Loucy (cell line): ENCODE measurements around the gene COX19.

Experiments used
- EZH2phosphoT487 ChIP-seq: fragments of 200-600 bp; IDR thresholded peaks from 2 replicates; pipeline ENCODE4 v1.6.1; 2018; ENCODE audit warnings: antibody characterized with exemption, mild to moderate bottlenecking, moderate library complexity, borderline replicate concordance
- TF ChIP-seq, protein P1 (sequence below): fragments of 200-600 bp; sonication (generic); conservative IDR thresholded peaks from 2 replicates; pipeline ENCODE4 v1.5.1; 2014; ENCODE audit warnings: mild to moderate bottlenecking, antibody characterized with exemption, low read length

DNA sequence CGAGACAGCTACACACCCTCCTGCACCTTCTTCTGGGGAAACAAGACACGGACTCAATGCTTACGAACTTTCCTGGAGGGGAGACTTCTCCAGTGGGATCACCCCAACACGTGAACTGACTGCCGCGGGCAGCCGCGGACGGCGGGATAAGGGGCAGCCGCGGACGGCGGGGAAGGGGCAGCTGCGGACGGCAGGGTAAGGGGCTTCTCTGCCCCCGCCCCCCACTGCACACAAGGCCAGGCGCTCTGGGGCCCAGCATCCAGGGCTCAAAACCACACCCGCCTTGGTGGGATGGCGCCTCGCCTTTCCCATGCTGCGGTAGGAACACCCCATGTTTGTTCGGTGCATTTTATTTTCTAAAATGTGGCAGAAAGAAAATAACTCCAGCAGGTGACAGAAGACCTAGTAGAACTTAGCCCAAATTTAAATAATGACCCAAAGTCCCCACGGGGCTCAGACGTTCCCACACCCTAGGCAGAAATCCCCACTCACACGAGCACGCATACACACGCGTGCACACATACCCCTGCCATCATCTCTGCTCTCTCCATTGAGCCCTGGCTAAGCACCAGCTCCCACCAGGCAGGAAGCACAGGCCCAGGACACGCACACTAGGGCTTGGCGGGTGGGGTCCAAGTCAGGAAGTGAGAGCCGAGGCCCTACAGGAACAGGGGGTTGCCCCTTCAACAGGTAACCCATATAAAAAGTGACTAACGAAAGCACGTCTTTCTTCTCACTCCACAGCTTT, 42.4 kb upstream of the COX19 start:
- TF ChIP-seq, protein P1, sequence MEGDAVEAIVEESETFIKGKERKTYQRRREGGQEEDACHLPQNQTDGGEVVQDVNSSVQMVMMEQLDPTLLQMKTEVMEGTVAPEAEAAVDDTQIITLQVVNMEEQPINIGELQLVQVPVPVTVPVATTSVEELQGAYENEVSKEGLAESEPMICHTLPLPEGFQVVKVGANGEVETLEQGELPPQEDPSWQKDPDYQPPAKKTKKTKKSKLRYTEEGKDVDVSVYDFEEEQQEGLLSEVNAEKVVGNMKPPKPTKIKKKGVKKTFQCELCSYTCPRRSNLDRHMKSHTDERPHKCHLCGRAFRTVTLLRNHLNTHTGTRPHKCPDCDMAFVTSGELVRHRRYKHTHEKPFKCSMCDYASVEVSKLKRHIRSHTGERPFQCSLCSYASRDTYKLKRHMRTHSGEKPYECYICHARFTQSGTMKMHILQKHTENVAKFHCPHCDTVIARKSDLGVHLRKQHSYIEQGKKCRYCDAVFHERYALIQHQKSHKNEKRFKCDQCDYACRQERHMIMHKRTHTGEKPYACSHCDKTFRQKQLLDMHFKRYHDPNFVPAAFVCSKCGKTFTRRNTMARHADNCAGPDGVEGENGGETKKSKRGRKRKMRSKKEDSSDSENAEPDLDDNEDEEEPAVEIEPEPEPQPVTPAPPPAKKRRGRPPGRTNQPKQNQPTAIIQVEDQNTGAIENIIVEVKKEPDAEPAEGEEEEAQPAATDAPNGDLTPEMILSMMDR, result no peak
- no peak for TF ChIP-seq EZH2phosphoT487
